ENCODE measurements around the gene SCO1. TPM values are rescaled to one million over a fixed set of nuclear protein-coding genes. Genes with fewer than 3 reads are reported as not detected.

The SCO1 gene
- polyA plus RNA-seq, 3 donors, result 5.0 to 14.6 (median 11.6) TPM

- H3K27me3 Mint-ChIP-seq (ENCODE audit: low read depth in 3 of 3), result peaks cover 0 to 1% (median 0%) of the 10 kb centered on the region in 3 donors
- no peaks in the 10 kb centered on the region for H4K20me1 ChIP-seq (ENCODE audit: insufficient read depth, low read length)
- no peak overlapping the region for H3K27ac Mint-ChIP-seq
- peaks cover 0 to 1% (median 0%) of the 10 kb centered on the region in 7 donors for H3K9me3 Mint-ChIP-seq
- H3K4me3 ChIP-seq (replicated peaks in 1 of 3; ENCODE audit: low read depth in 2 of 3, low read length in 3 of 3), result no peak overlapping the region
- H3K4me1 Mint-ChIP-seq, result peaks cover 6% of the 10 kb centered on the region
- 100% methylated on average over 2 of the region's 4 CpGs for WGBS (ENCODE audit: insufficient coverage)
- no peak overlapping the region for H3K27ac ChIP-seq (ENCODE audit: low read depth in 1 of 2, low read length in 2 of 2)
- H3K4me2 ChIP-seq (replicated peaks; ENCODE audit: extremely low read depth, low read length, poor library complexity, severe bottlenecking), result no peak overlapping the region
- TF ChIP-seq CTCF (IDR thresholded peaks at IDR 0.05), result no peak
- no peak overlapping the region for H3K9ac ChIP-seq (ENCODE audit: insufficient read depth, low read length, poor library complexity, severe bottlenecking)
- no peak overlapping the region for H3K4me3 Mint-ChIP-seq
- no peaks in the 10 kb centered on the region for H3K27me3 ChIP-seq (ENCODE audit: control insufficient read depth in 2 of 2, insufficient read depth in 2 of 2, low read length in 2 of 2)
- H3K79me2 ChIP-seq (ENCODE audit: insufficient read depth, low read length), result no peaks in the 10 kb centered on the region
- H3K4me1 ChIP-seq (ENCODE audit: control insufficient read depth in 1 of 2, insufficient read depth in 2 of 2, low read length in 2 of 2), result no peaks in the 10 kb centered on the region
- no peaks in the 10 kb centered on the region for H3K36me3 ChIP-seq (replicated peaks in 1 of 2; ENCODE audit: control insufficient read depth in 1 of 2, insufficient read depth in 2 of 2, low read length in 2 of 2)
- intact Hi-C loops (cut with micrococcal nuclease), result loop anchor here in 1 of 2 donors (10.0 kb wide), 1 partner anchor 109 kb away; no protein-coding TSS in a partner anchor
- H3K36me3 Mint-ChIP-seq, result no peaks in the 10 kb centered on the region
- DNase-seq, result no peak
- H2AFZ ChIP-seq (ENCODE audit: insufficient read depth, low read depth, low read length, poor library complexity, severe bottlenecking), result no peak overlapping the region
- no peaks in the 10 kb centered on the region for H3K9me3 ChIP-seq (replicated peaks in 1 of 2; ENCODE audit: control insufficient read depth in 1 of 2, insufficient read depth in 1 of 2, low read length in 2 of 2)
Observed at GRCh38 chr17:10735821-10736220, 38.5 kb upstream of the SCO1 start.

GRCh38 chr17:10735251-10735650, 37.9 kb upstream of the SCO1 start:
- H3K4me2 ChIP-seq (replicated peaks; ENCODE audit: extremely low read depth, low read length, poor library complexity, severe bottlenecking), result no peak overlapping the region
- H3K4me3 ChIP-seq (replicated peaks in 1 of 3; ENCODE audit: low read depth in 2 of 3, low read length in 3 of 3), result no peak overlapping the region
- DNase-seq, result no peak
- Mint-ChIP-seq H3K4me3 (no peak overlapping the region), H3K9me3 (peaks cover 0 to 1% (median 0%) of the 10 kb centered on the region in 7 donors), H3K4me1 (peaks cover 12% of the 10 kb centered on the region), H3K27me3 (ENCODE audit: low read depth in 3 of 3) (peaks cover 0 to 3% (median 0%) of the 10 kb centered on the region in 3 donors), H3K36me3 (no peaks in the 10 kb centered on the region), H3K27ac (no peak overlapping the region)
- no peaks in the 10 kb centered on the region for H3K36me3 ChIP-seq (replicated peaks in 1 of 2; ENCODE audit: control insufficient read depth in 1 of 2, insufficient read depth in 2 of 2, low read length in 2 of 2)
- peaks cover 4% of the 10 kb centered on the region in 2 donors for H3K4me1 ChIP-seq (ENCODE audit: control insufficient read depth in 1 of 2, insufficient read depth in 2 of 2, low read length in 2 of 2)
- no peak overlapping the region for H2AFZ ChIP-seq (ENCODE audit: insufficient read depth, low read depth, low read length, poor library complexity, severe bottlenecking)
- no peaks in the 10 kb centered on the region for H3K79me2 ChIP-seq (ENCODE audit: insufficient read depth, low read length)
- no peak for TF ChIP-seq CTCF (IDR thresholded peaks at IDR 0.05)
- H3K27ac ChIP-seq (ENCODE audit: low read depth in 1 of 2, low read length in 2 of 2), result no peak overlapping the region
- H3K27me3 ChIP-seq (ENCODE audit: control insufficient read depth in 2 of 2, insufficient read depth in 2 of 2, low read length in 2 of 2), result no peaks in the 10 kb centered on the region
- no peaks in the 10 kb centered on the region for H3K9me3 ChIP-seq (replicated peaks in 1 of 2; ENCODE audit: control insufficient read depth in 1 of 2, insufficient read depth in 1 of 2, low read length in 2 of 2)
- no peak overlapping the region for H3K9ac ChIP-seq (ENCODE audit: insufficient read depth, low read length, poor library complexity, severe bottlenecking)
- no peaks in the 10 kb centered on the region for H4K20me1 ChIP-seq (ENCODE audit: insufficient read depth, low read length)
- intact Hi-C loops (cut with micrococcal nuclease), result loop anchor here in 1 of 2 donors (10.0 kb wide), 1 partner anchor 110 kb away; no protein-coding TSS in a partner anchor
- 75% methylated on average over 1 of the region's 2 CpGs for WGBS (ENCODE audit: insufficient coverage)
